ENCODE data around the gene UGT1A7.

Gene UGT1A7

GRCh38 chr2:233801357-233802131 is 119.8 kb downstream of the UGT1A7 start:
- DNase-seq = no peak

DNA sequence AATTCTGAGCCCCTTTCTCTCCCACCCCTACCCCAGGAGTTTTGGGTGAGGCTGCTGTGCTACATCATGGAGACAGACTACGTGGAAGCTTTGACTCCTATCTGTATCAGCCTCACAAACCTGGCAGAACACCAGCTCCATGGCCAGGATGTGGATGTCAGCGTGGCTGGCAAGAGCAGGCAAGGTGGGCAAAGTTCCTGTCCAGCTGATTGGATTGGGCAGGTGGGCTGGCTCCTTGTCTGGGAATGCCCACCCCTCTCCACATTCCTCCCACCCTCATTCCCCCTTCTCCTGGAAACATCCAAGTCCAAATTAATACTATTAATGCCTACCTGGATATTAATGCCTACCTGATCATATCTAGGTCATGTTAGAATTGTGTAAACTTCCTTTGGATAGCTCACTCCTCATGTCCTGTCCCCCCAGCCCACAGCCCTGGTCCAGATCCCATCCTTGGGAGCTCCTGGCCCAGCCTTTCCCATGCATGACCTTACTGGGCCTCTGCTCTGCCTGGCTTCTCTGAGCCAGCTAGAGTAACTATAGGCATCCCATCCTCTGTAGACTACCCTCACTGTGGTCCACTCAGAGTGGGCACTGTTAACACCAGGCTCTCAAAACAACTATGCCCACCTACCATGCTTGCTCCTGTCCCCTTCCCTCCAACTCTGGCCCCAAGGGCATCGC is 120.6 kb downstream of the UGT1A7 start:
- DNase-seq = no peak

- no peak for DNase-seq
Observed at GRCh38 chr2:233803292-233803911, 121.7 kb downstream of the UGT1A7 start.

- DNase-seq = no peak
Observed at GRCh38 chr2:233803994-233804393, 122.3 kb downstream of the UGT1A7 start.

- DNase-seq = no peak
Observed at GRCh38 chr2:233807215-233807865, 125.6 kb downstream of the UGT1A7 start.

DNA sequence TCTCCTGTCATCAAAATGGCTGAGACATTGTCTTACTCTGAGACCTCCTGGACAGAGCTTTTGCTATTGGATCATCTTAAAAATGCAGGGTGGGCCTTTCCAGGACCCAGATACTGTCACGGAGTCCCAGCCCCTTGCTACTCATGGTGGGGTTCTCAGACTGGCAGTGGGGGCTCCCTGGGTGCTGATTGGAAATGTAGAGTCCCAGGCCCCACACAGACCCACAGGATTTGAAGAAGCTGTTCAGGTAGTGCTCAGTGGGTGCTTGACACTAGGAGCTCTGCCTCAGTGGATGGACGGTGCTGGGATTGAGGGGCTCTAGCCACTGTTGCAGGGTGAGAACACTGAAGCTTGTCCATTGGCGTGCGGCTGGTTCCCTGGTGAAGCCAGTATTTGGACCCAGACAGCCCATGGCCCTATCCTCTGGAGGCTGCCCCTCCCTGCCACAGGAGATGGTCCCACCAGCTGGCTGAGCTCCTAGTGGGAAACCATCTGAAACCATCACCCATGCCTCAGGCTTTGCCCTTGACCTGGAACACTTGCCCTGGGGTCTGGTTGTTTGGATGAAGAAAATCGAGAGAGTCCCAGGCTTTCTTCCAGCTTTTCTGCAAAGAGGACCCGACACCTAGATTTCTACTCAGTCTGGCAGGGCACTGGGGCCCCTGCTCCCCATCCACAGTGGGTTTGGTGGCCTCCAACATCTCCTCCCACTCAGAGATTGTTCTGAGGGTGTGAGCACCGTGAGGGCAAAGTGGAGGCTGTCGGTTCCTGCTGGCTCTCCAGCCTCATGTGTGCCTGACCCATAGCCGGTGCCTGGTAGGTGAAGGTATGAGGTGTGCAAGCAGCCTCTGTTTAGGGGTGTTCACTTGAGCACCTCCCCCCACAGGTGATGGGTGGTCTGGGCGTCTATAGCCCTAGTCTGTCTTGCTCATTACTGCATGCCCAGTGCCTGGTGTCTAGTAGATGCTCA is 126.5 kb downstream of the UGT1A7 start:
- DNase-seq = no peak

- DNase-seq = no peak
Observed at GRCh38 chr2:233810385-233810784, 128.7 kb downstream of the UGT1A7 start.

GRCh38 chr2:233811087-233811486 is 129.4 kb downstream of the UGT1A7 start:
- no peak for DNase-seq

DNA sequence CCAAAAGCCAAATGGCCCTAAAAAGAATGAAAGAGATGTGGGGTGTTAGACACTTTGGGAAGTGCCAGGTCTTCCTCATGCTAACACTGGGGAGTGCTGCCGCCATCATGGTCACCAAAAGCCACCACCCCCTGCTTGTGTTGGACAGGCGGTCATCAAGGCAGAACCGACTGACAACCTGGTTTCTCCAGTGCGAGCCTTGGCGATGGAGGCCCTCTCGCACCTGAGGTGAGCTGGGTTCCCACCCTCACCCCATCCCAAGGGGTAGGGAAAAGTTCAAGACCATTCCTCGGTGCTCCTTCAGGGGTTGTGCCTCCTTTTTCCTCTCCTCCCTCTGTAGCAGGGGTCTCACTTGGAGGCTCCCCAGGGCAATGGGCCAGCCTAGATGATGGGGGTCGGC is 130.0 kb downstream of the UGT1A7 start:
- no peak for DNase-seq

DNA sequence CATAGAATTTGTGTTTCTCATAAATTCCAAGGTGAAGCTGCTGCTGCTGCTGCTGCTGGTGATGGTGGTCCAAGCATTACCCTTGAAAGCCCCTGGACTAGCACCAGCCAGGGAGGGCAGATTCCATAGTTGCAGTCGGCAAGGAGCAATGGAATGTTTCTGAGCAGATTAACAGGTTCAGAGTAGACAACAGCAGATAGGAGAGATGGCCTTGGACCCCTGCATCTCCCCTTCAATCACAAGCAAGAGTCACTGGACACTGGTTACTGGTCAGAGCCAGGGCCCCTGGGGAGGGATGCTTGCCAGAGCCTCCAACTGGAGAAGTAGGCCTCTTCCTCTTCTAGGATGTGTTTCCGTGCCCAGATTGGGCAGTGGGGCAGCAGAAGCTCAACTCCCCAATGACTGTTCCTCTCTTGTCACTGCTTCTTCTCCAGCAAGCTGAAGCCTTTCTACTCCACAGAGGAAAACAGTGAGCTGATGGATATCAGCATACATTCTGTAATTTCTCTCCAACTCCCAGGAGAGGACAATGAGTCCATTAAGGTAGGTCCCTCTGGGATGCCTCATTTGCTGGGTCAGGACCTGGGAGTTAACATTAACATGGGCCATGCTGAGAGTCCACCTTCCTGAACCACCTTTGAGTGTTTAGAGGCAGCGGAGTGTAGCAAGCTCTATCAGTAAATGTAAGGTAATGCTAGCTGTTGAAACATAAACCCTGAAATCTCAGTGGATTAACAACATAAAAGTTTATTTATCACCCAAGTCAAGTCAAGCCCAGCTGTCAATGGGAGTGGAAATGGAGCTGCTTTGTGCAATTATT is 131.7 kb downstream of the UGT1A7 start:
- no peak for DNase-seq

- DNase-seq = no peak
Observed at GRCh38 chr2:233814056-233814835, 132.5 kb downstream of the UGT1A7 start.

- DNase-seq = no peak
Observed at GRCh38 chr2:233815861-233816260, 134.2 kb downstream of the UGT1A7 start.

DNA sequence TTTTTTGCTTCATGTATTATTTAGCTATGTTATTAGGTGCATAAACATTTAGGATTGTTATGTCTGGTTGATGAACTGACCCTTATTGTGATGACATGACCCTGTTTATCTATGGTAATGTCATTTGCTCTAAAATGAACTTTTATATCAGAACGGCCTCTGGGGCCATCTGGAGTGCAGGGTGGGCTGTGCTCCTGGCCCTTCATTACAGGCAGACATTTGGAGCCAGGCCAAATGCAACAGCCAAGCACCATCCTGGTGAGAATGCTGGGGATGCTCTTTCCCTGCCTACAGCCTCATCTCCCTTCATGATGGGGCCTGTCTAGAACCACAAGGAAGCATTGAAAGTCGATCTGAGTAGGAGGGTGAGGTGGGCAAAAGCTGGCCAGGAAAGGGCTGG is 134.6 kb downstream of the UGT1A7 start:
- no peak for DNase-seq

DNA sequence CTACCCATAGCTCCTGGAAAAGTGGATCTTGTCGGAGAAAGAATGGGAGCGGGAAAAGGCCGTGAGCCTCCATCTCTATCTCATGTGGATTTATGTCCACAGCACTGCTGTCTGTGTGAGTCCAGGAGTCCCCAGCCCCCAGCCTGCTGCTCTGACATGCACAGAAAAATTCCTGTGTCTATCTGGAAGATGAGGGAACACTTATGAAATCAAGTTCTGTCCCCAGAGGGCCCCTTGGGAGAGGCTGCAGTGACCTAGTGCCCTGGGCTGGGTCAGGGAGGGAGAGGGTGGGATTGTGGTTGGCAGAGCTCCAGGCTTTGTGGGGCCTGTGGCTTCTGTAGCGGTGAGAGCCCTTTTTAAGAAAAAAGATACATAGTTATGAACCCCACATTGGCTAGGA is 135.1 kb downstream of the UGT1A7 start:
- no peak for DNase-seq

DNA sequence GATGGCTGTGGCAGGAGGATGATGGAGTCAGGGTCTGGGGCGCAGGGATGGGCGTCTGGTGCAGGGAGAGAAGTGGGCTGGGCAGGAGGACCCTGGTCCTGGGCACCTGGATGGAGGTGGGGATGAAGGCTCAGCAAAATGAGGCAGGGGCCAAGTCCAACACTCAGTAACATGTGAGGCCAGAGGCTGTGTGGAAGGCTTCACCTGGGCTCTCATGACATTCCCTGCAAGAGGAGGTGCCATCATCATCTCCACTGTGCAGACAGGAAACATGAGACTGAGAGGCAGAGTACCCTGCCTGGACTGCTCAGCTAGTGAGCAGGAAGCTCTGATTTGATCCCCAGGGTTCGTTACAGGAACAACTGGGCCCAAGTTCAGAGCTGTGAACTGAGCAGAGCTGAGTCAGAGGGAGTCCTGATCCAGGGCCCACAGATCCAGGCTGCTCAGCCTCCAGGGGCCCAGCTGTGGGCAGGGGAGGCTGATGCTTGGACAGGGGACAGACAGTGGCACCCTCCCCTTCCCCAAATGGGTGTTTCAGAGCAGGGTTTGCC is 135.7 kb downstream of the UGT1A7 start:
- no peak for DNase-seq

- DNase-seq = no peak
Observed at GRCh38 chr2:233817995-233818638, 136.4 kb downstream of the UGT1A7 start.

GRCh38 chr2:233818639-233819621 is 137.2 kb downstream of the UGT1A7 start:
- DNase-seq = no peak

Data from NCI-H510A treated with DMSO at 0.1 percent for 48 hours (cell line).